Smooth muscle cell (in vitro differentiated cells): ENCODE measurements around the gene CLN3. TPM values are rescaled to one million over a fixed set of nuclear protein-coding genes. Genes with fewer than 3 reads are reported as not detected.

Experiments used
- DNase-seq: peaks from one replicate; lab custom pipeline; 2025; ENCODE audit not compliant: unreplicated experiment; lab: John Stamatoyannopoulos, UW
- H2AFZ ChIP-seq: fragments of 200-600 bp; sonication (generic); 2 replicates; pipeline ENCODE4 v1.6.0; 2016; ENCODE audit warnings: antibody characterized with exemption, low read depth, mild to moderate bottlenecking
- H3F3A ChIP-seq: fragments of 200-600 bp; sonication (generic); 2 replicates; pipeline ENCODE4 v1.6.0; 2017; ENCODE audit warnings: antibody characterized with exemption, low read depth
- H3K27ac ChIP-seq: fragments of 200-600 bp; sonication (generic); 2 replicates; pipeline ENCODE4 v1.5.1; 2016; ENCODE audit warnings: low read depth, mild to moderate bottlenecking
- H3K27me3 ChIP-seq: fragments of 200-600 bp; sonication (generic); 2 replicates; pipeline ENCODE4 v1.6.1; 2016; ENCODE audit warnings: low read depth, mild to moderate bottlenecking
- H3K36me3 ChIP-seq: fragments of 200-600 bp; sonication (generic); 2 replicates; pipeline ENCODE4 v1.5.1; 2016; ENCODE audit warnings: low read depth
- H3K4me1 ChIP-seq: fragments of 200-600 bp; sonication (generic); 2 replicates; pipeline ENCODE4 v1.5.1; 2016; ENCODE audit warnings: low read depth
- H3K4me2 ChIP-seq: fragments of 200-600 bp; sonication (generic); 2 replicates; pipeline ENCODE4 v1.6.0; 2016; ENCODE audit warnings: mild to moderate bottlenecking
- H3K4me3 ChIP-seq: fragments of 200-600 bp; sonication (generic); 2 replicates; pipeline ENCODE4 v1.5.1; 2016; ENCODE audit warnings: mild to moderate bottlenecking
- H3K79me2 ChIP-seq: fragments of 200-600 bp; sonication (generic); 2 replicates; pipeline ENCODE4 v1.6.0; 2016; ENCODE audit warnings: low read depth, mild to moderate bottlenecking
- H3K9ac ChIP-seq: fragments of 200-600 bp; sonication (generic); 2 replicates; pipeline ENCODE4 v1.6.0; 2016; ENCODE audit warnings: low read depth
- H3K9me3 ChIP-seq: fragments of 200-600 bp; sonication (generic); replicated peaks from 2 replicates; pipeline ENCODE4 v1.5.1; 2016; ENCODE audit warnings: low read depth
- H4K20me1 ChIP-seq: fragments of 200-600 bp; sonication (generic); 2 replicates; pipeline ENCODE4 v1.6.0; 2016; ENCODE audit warnings: low read depth
- CTCF ChIP-seq: fragments of 200-600 bp; sonication (generic); IDR thresholded peaks from 2 replicates; pipeline ENCODE4 v1.5.1; 2017; ENCODE audit warnings: borderline replicate concordance, mild to moderate bottlenecking, antibody characterized with exemption; ENCODE audit not compliant: insufficient read depth, poor library complexity, severe bottlenecking
- WGBS: methylation state at CpG from one replicate; pipeline ENCODE4 v1.1.7; 2016; ENCODE audit warnings: low lambda C conversion rate; 5-methylcytosine and 5-hydroxymethylcytosine counted together
- polyA plus RNA-seq: library from polyadenylated mRNA; unstranded; fragments of >200 nt; fragmentation: Nextera tagmentation; extraction: Ambion mirVana; gene quantifications from 2 replicates; pipeline ENCODE4 v1.2.1, GENCODE V29; 2016
- total RNA-seq: library from RNA; depleted of rRNA; stranded (reverse); fragments of >200 nt; gene quantifications from 2 replicates; pipeline ENCODE4 v1.2.3, GENCODE V29; 2014

Gene CLN3
- total and polyA plus RNA-seq, 2 experiments from 2014 or later: 10.5 to 19.6 TPM

DNA sequence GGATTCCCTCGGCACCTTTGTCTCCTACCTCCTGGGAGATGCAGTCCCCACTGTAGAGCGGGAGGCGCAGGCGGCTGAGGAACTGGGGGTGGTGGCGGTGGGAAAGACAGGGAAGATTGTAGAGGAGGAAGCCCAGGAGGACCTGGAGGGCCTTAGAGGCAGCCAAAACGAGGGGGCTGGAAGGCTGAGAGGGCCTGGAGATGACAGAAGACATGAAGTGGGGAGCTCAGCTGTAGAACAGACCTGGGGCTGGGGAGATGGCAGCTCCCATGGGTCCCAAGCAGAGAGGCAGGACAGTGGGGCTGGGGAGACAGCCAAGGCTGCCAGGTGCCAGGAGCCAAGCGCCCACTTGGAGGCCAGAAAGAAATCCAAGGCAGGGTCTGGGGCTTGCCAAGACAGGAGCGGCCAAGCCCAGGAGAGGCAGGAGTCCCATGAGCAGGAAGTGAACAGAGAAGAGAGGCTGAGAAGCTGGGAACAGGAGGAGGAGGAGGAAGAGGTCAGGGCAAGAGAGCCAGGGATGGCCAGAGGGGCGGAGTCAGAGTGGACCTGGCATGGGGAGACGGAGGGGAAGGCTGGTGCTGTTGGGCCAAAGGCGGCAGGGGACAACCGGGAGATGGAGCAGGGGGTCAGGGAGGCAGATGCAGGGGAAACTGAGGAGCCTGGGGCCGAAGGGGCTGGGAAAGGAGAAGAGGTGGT, 3.4 kb upstream of the CLN3 start:
- H3K9ac ChIP-seq: no peak overlapping the region
- no peak overlapping the region for H3K27ac ChIP-seq
- no peak for TF ChIP-seq CTCF
- H3K4me2 ChIP-seq: no peak overlapping the region
- no peaks in the 10 kb centered on the region for H3F3A ChIP-seq
- H3K4me3 ChIP-seq: no peak overlapping the region
- WGBS: 87% methylated on average over 11 of the region's 13 CpGs
- H3K79me2 ChIP-seq: no peaks in the 10 kb centered on the region
- H3K27me3 ChIP-seq: no peaks in the 10 kb centered on the region
- peaks cover 5% of the 10 kb centered on the region for H3K4me1 ChIP-seq
- no peaks in the 10 kb centered on the region for H4K20me1 ChIP-seq
- no peaks in the 10 kb centered on the region for H3K9me3 ChIP-seq
- H3K36me3 ChIP-seq: no peaks in the 10 kb centered on the region
- no peak overlapping the region for H2AFZ ChIP-seq
- no peak for DNase-seq

- Histone ChIP-seq H3K27me3 (no peaks in the 10 kb centered on the region), H3K79me2 (no peaks in the 10 kb centered on the region), H2AFZ (no peak within 1 kb of the TSS), H3K4me1 (peaks cover 5% of the 10 kb centered on the region), H3K4me2 (no peak within 1 kb of the TSS), H3K9me3 (no peaks in the 10 kb centered on the region), H3K4me3 (no peak within 1 kb of the TSS), H3F3A (no peaks in the 10 kb centered on the region), H3K36me3 (no peaks in the 10 kb centered on the region), H4K20me1 (no peaks in the 10 kb centered on the region), H3K9ac (no peak within 1 kb of the TSS), H3K27ac (no peak within 1 kb of the TSS)
- no peak for DNase-seq
- TF ChIP-seq CTCF: no peak
- WGBS: 81% methylated on average over 12 of the region's 12 CpGs
Measured at GRCh38 chr16:28494121-28494851, 2.4 kb upstream of the CLN3 start, which contains the start of gene APOBR. APOBR (plus strand) TSS chr16:28494643; CDS start chr16:28494682, 39 bp downstream.

DNA sequence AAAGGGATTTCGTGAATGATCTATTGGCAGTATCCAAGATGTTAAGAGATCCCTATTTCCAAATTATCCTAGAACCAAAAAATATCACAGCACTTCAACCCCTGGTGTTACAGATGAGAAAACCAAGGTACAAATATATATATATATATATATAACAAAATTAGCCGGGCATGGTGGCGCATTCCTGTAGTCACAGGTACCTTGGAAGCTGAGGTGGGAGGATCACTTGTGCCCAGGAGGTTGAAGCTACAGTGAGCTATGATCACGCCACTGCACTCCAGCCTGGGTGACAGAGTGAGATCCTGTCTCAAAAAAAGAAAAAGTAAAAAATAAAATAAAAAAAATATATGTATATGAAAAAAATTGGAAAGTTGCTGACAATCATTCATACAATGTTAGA, 637 bp upstream of the CLN3 start:
- H3K27me3 ChIP-seq: no peaks in the 10 kb centered on the region
- no peak for TF ChIP-seq CTCF
- H3K36me3 ChIP-seq: no peaks in the 10 kb centered on the region
- H3K27ac ChIP-seq: peak overlapping the region; percentile 97
- no peaks in the 10 kb centered on the region for H3K9me3 ChIP-seq
- peak overlapping the region; percentile 93 for H3K4me3 ChIP-seq
- H3K9ac ChIP-seq: peak overlapping the region; percentile 98
- H4K20me1 ChIP-seq: no peaks in the 10 kb centered on the region
- no peaks in the 10 kb centered on the region for H3K79me2 ChIP-seq
- H3K4me1 ChIP-seq: peaks cover 5% of the 10 kb centered on the region
- H3F3A ChIP-seq: no peaks in the 10 kb centered on the region
- 53% methylated on average over 4 of the region's 4 CpGs for WGBS
- DNase-seq: no peak
- peak overlapping the region; percentile 100 for H2AFZ ChIP-seq
- peak overlapping the region; percentile 97 for H3K4me2 ChIP-seq
